Anterior cingulate cortex (tissue), 58 donors: ENCODE measurements around the gene CDK3.
"Not testable (repeated sequence)": the region's sequence is repeated elsewhere in the genome, so short reads cannot be mapped to it uniquely, and the experiment has no call there.

ENCODE experiments used
- DNase-seq, 58 donors: peaks; one replicate each; lab custom pipeline; 2025; lab: John Stamatoyannopoulos, UW

The CDK3 gene

DNA sequence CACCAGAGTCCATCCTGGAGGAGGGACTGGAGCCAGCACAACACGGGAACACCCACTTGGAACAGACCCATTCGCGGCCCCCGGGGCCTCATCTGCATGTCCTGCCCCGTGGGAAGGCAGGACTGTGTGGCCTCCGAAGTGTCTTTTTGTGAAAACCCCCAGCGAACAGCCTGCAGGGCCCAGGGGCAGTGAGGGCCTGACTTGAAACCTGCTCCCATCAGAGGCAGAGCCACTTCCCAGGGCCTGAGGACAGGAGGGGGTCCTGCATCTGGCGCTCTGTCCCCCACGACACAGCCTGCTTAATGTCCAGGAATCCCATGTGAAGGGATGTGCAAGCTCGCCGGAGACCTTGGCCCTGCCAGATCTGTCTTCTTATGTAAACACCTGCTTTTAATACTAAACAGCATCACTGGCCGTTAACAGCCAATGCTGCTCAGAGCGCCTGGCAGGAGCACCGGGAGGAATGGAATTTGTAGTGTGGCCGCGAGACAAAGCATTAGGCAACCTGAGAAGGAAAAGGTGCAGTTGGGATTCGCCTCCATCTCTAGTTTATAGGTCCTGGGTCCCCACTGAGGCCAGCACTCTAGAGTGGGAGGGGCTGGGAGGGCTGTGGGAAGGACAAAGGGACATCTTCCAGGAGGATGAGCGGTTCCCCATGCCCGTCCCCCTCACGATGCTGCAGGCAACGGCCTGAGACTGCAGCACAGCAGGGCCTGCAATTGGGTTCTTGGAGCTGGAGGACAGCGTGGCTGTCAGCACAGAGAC, 36.0 kb downstream of the CDK3 start:
- no peak for DNase-seq

DNA sequence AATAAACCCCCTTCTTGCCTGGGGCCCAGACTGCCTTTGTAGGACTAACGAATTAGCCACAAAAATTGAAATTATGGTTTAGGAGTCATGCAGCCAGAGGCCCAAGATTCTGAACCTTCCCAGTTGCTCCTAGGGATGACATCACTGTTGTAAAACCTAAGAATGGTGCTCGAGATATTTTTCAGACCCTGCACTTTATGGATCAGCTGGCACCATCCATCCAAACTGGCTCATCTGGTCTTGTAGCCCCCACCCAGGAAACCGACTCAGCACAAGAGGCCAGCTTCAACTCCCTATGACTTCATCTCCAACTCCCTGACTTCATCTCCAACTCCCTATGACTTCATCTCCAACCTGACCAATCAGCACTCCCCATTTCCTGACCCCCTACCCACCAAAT, 37.4 kb downstream of the CDK3 start:
- no peak for DNase-seq

DNA sequence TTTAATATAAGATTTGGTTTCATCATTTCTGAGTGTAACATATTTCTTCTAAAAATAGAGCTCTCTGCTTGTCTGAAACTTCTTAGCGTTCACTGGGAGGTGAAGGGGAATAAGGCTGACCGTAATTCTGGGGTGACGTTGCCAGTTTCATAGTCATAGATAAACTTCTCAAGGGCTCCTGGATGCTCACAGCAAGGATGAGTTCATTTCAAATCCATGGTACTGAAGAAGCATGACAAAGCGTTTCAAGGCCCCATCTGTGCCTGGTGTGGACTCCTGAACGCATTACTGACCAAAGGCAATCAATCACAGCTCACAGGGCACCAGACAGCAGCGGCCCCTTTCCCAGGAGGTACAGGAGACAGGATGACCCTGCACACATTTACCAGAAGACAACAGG, 38.5 kb downstream of the CDK3 start:
- no peak for DNase-seq

DNA sequence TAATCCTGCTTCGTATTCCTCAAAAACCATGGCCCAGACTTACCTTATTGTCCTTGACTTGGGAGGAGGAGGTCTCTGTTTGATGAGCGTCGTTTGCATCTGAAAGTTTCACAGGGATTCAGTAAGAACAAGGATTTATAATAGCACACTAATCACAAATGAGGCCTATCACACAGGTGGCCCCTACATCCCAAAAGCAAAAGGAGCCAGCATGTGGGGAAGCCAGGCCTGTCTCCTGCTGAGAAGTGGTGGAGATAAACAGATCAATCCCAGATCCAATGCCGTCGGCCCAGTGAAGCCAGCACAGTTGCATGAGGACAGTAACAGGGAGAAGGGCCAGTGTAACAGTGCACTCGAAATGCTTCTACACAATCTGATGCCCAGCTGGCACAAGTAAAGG, 39.7 kb downstream of the CDK3 start:
- DNase-seq = no peak

DNA sequence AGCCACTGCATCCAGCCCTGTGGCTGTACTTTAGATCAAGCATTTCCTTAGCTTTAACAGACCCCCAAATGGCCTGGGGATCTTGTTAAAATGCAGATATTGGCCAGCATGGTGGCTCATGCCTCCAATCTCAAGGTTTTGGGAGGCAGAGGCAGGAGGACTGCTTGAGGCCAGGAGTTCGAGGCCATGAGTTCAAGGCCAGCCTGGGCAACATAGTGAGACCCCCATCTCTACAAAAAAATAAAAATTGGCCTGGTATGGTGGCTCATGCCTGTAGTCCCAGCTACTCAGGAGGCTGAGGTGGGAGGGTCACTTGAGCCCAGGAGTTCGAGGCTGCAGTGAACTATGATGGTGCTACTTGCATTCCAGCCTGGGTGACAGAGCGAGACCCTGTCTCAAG, 42.2 kb downstream of the CDK3 start:
- not testable (repeated sequence) for DNase-seq

DNA sequence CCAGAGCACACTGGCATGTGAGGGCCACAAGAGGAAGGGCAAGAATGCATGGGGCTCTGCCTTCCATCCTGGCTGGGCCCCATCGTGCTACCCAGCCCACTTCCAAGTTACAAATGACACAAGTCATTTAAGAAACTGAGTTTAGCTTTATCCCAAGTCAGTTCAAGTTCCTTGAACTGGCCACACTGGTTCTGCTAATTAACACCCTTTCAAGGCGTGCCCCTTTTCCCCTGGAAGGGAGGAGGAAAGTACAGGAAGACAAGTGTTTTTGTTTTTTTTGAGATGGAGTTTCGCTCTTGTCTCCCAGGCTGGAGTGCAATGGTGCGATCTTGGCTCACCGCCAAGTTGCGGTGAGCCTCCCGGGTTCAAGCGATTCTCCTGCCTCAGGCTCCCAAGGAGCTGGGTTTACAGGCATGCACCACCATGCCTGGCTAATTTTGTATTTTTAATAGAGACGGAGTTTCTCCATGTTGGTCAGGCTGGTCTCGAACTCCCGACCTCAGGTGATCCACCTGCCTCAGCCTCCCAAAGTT, 43.9 kb downstream of the CDK3 start:
- DNase-seq = not testable (repeated sequence)

DNA sequence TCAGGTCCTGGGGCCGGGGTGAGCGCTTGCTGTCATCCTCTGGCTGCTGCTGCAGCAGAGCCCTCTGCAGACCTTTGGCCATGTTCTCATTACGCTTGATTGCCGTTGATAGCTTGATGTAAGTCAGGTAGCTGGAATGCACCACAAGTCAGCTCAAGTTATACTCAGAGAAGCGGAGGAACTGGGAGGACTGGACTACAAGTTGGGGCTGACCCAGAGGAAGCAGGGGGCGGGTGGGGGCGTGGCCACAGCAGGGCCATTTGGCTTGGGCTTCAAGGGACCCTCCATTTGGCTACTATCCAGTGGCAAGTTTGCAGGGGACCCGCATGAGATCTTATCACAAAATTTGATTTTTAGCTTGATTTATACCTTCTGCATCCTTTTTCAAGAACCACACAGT, 45.4 kb downstream of the CDK3 start:
- DNase-seq = no peak

DNA sequence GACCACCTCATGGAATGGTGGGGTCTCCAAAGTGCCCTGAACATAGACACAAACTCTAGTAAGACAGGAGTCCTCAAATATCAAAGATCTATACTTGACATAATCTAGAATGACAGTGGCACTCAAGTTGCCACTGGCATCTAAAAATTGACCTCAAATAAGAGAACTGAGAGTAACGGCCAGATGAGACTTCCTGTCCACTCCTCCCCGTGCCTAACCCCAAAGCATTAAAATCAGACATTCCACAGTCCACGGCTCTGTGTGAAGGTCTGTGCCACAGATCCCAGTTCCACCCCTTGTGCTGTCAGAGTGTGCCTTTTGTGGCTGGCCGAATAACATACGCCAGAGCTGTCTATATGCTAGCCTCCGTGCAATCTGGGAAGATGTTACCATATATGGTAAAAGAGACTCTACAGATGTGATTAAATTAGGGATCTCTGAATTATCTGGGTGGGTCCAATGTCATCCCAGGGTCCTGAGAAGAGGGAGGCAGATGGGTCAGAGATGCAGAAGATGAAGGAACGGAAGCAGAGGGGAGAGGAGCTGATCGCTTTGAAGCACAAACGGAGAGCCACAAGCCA, 47.5 kb downstream of the CDK3 start:
- DNase-seq = no peak

DNA sequence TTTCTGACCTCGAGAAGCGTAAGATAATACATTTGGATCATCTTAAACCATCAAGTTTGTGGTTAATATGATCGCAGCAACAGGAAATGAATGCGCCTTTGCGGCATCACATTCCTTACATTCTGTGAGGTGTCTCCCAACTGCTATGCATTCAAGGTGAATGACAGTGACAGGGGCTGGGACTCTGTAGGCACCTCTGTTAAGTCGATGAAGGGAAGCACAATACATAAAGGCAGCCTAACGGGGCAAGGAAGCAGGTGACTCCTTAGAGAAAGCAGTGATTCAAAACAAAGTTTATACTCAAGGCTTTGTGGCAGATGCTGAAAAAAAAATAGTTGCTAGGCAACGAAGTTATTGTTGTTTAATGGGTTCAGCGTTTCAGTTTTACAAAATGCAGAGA, 48.1 kb downstream of the CDK3 start:
- no peak for DNase-seq

DNA sequence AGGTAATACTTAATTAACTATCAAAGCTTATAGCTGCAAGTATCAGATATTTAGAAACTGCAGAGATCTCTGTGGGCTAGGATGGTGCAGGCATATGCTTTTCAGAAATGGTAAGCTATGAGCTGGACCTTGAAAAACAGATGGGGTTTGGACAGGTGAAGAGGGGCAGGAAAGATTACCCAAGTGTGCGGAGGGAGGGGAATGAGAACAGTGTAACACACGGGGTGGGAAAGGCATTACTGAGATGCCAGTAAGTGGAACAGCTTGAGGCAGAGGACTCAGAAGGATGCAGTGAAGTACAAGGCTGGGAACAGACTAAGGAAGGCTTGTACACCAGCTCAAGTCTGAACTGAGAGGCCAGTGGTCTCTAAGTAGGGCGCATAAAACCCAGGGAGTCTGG, 48.6 kb downstream of the CDK3 start:
- DNase-seq = no peak

DNA sequence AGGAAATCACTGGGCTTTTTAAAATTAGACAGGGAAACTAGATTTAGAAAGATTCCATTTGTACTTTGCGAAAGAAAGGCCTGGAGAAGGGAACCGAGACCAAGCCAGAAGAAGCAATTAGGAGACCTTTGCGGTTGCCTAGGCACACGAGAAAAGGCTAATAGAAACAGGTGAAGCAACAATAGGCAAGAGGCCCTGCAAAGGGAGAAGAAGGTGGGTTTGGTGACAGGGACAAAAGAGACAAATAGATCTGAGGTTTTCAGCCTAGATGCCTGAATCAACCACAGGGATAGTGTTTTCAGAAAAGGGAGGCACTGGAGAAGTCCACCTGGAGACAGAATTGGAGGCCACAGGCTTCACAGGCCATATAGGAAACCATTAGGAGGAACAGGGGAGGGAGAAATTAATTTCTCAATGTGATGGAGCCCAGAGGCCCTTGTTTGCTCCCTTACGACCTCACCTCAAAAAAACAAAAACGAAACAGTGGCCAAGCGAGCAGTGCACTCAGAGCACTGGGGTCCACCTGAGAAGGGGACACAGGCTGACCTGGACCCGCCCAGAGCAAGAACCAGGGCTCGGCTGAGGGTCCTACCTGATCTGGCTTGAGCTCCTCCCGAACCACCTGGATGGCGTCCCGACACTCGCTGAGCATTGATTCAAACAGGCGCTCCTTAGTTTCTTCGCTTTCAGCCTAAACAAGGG, 49.3 kb downstream of the CDK3 start:
- no peak for DNase-seq

DNA sequence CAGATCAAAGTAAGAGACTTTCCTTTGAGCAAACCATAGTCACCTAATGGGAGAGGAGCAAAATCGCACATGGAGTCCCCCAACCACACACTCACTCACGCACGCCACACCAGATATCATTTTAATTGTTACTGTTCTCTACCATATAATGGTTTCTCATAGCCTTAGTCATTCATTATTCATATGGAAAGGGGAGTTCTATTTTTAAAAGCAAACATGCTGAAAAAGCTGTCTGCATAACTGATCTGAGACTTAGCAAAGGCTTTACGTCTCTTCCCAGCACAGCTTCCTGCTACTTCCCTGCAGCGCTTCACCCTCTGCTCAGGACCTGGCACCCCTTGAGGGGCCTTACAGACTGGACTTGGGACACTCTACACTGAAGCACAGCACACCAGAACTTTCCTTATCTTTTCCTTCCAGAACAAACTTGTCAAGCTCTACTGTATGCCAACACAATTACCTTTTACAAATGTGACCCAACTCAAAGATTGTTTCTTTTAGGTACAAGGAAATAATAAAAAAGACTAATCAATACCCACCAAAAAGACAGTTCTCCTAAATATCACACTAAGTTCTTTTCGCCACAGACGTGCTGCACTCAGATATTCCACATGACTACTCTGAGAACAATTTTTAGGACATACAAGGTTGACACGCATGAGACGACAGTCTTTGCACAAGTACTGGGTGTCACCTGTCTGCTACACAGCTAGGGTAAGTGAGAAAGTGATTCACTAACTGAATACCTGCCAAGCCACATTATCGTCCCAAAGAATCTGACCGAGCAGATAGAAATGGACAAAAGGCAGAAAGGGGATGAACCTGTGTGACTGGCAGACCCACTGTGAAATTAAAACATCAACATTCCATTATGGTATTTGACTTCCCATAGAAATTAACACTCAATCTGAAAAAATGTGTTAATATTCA, 50.1 kb downstream of the CDK3 start:
- DNase-seq = no peak

DNA sequence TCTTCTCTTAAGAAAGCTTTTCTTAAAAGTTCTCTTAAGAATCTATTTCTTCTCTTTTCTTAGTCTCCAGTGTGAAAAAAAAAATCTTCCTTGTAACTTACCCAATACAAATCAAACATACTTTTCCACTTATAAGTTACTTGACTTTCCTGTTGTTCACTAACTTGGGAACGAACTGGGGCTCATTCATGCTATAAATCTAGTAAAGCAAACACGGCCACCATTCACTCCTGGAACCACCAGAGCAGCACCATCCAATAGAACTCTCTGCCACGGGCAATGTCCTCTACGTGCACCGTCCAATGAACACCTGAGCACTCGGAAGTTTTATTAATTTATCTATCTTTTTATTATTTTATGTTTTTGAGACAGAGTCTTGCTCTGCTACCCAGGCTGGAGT, 50.9 kb downstream of the CDK3 start:
- no peak for DNase-seq

DNA sequence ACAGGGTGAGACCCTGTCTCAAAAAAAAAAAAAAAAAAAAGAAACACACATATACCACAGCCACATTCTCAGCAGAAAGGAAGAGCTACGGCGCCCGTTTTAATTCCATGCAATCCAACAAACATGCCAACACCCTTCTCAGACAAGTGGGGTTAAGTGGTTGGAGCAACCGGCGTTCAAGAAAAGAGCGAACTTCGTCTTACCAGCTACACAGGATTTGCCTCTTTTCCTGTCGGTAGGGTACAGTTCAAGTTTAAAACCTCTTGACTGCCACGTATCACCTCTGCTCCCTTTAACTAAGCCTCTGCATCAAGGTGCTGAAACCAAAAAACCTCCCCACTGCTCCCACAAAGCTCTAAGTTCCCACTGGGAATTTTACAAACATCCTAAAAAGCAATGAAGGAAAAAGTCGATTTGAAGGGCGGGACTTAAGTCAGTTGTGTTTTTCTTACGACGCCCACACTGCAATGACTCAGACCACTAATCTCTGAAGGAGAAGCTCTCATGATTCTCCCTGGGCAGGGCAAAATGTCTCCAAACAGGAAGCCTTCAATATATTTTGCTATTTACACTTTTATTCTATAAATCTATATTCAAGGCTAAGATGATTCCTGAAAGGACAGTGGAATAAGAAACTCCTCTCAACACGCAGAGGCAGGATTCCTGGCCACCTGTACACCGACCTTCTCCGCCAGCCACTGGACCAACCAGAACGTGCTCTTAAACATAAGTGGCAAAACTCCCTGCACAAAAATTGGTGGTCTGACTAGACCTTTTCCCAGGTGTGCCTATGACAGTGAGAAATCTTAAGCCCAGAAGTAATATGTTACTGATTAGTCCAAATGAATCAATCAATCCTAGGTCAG, 52.8 kb downstream of the CDK3 start:
- DNase-seq = no peak

DNA sequence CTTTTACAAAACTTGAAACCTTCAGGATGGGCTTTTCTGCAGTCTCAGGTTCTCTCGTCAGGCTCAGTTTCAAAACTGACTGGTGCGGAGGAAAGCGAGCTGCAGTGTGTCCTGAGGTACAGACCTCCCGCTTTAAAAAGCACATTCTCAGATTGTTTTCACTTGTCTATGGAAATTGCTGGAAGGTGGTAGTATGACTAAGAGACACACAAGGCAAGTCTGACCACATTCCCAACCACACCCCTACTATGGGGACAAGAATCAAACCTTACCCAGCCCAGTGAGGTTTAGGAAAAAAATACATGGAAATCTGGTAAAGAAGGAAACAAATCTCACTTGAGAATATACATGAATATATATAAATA, 53.4 kb downstream of the CDK3 start:
- no peak for DNase-seq
